HCT116 (cell line): ENCODE results near the gene FBXW4. TPM values are rescaled to one million over a fixed set of nuclear protein-coding genes. Genes with fewer than 3 reads are reported as not detected.

Experiments
- ATAC-seq: fragments of 200-7000 bp; cut with Tn5 transposase; 2 replicates; pipeline ENCODE4 v1.9.1; 2020; ENCODE audit warnings: mild to moderate bottlenecking, moderate library complexity
- BruUV-seq: library from RNA; stranded (reverse); fragments of 400-500 nt; replicated peaks from 2 replicates; lab custom pipeline; 2021; lab: Mats Ljungman, UMichigan
- CTCF ChIA-PET: fragments of 300-600 bp; sonication (Branson Sonifier 250); formaldehyde crosslinking; loops from one replicate; lab custom pipeline; 2021; ENCODE audit warnings: antibody characterized with exemption; lab: Charles Lee
- POLR2A ChIA-PET: fragments of 300-600, 350-600 bp; sonication (Branson Sonifier 250); formaldehyde crosslinking; loops from one replicate; lab custom pipeline; 2021; ENCODE audit warnings: antibody characterized with exemption; lab: Charles Lee
- RAD21 ChIA-PET, 2 experiments: fragments of 300-600 bp; sonication (Branson Sonifier 250); formaldehyde crosslinking; loops; one replicate each; lab custom pipeline; 2023; ENCODE audit warnings: low total read pairs in 2 of 2; ENCODE audit not compliant: uncharacterized antibody in 2 of 2, unreplicated experiment in 2 of 2, low non-redundant PET in 1 of 2; lab: Charles Lee
- DNase-seq: peaks from one replicate; pipeline ENCODE4 v3.0.0-alpha.2; 2010; ENCODE audit warnings: low read depth, low spot score
- H2AFZ ChIP-seq: fragments of 200-600 bp; shearing (Covaris generic), sonication (generic); 2 replicates; pipeline ENCODE4 v1.6.1; 2017; ENCODE audit warnings: low read depth, mixed run types, mixed read lengths, antibody characterized with exemption, low read length; ENCODE audit not compliant: poor library complexity, severe bottlenecking
- H3K27ac ChIP-seq: 2 replicates; pipeline ENCODE4 v1.5.1; 2012; ENCODE audit warnings: low read depth, low read length
- H3K27me3 ChIP-seq: fragments of 200-600 bp; sonication (generic); 2 replicates; pipeline ENCODE4 v1.6.1; 2016; ENCODE audit warnings: mixed run types, low read length, mixed read lengths; ENCODE audit not compliant: insufficient read depth
- H3K36me3 ChIP-seq, 2 experiments: fragments of 200-500 bp in 1 of 2; fragments of 200-600 bp in 1 of 2; sonication (Bioruptor generic) in 1 of 2; sonication (generic) in 1 of 2; 2 replicates each; pipeline versions ENCODE4 v1.5.1 to v1.6.1; 2014 to 2016; ENCODE audit warnings: low read length in 2 of 2, inconsistent platforms in 1 of 2, mixed read lengths in 1 of 2, mixed run types in 1 of 2; ENCODE audit not compliant: insufficient read depth in 2 of 2, control insufficient read depth in 1 of 2
- H3K4me1 ChIP-seq, 2 experiments: fragments of 200-600 bp in 1 of 2; sonication (generic) in 1 of 2; 2 replicates each; pipeline versions ENCODE4 v1.5.1 to v1.6.1; 2012 to 2017; ENCODE audit warnings: low read length in 2 of 2, inconsistent platforms in 1 of 2, mild to moderate bottlenecking in 1 of 2, mixed read lengths in 1 of 2, mixed run types in 1 of 2, moderate library complexity in 1 of 2; ENCODE audit not compliant: insufficient read depth in 2 of 2, control insufficient read depth in 1 of 2
- H3K4me2 ChIP-seq: fragments of 200-600 bp; sonication (generic); 2 replicates; pipeline ENCODE4 v1.6.1; 2017; ENCODE audit warnings: mixed run types, low read length, mixed read lengths
- H3K4me3 ChIP-seq, 2 experiments: fragments of 200-600 bp in 1 of 2; sonication (generic) in 1 of 2; replicated peaks in 1 of 2; 2 replicates each; pipeline ENCODE4 v1.5.1; 2011 to 2016; ENCODE audit warnings: low read length in 2 of 2, control low read depth in 1 of 2, low read depth in 1 of 2, mild to moderate bottlenecking in 1 of 2, mixed read lengths in 1 of 2, mixed run types in 1 of 2
- H3K79me2 ChIP-seq: fragments of 200-600 bp; sonication (generic); 2 replicates; pipeline ENCODE4 v1.6.1; 2017; ENCODE audit warnings: mild to moderate bottlenecking, mixed run types, low read length, moderate library complexity, mixed read lengths; ENCODE audit not compliant: insufficient read depth
- H3K9ac ChIP-seq: fragments of 200-600 bp; sonication (generic); 2 replicates; pipeline ENCODE4 v1.6.1; 2016; ENCODE audit warnings: low read length, mixed read lengths
- H3K9me2 ChIP-seq: fragments of 200-600 bp; sonication (generic), shearing (Covaris generic); 2 replicates; pipeline ENCODE4 v1.6.1; 2017; ENCODE audit warnings: mixed run types, mild to moderate bottlenecking, moderate library complexity; ENCODE audit not compliant: insufficient read depth
- H3K9me3 ChIP-seq, 2 experiments: fragments of 200-500 bp in 1 of 2; fragments of 200-600 bp in 1 of 2; sonication (Bioruptor generic) in 1 of 2; sonication (generic) in 1 of 2; 2 replicates each; pipeline ENCODE4 v1.6.1; 2014 to 2017; ENCODE audit warnings: low read length in 2 of 2, mixed read lengths in 2 of 2, inconsistent platforms in 1 of 2, low read depth in 1 of 2, mild to moderate bottlenecking in 1 of 2, mixed run types in 1 of 2, moderate library complexity in 1 of 2; ENCODE audit not compliant: control insufficient read depth in 1 of 2, insufficient read depth in 1 of 2
- H4K20me1 ChIP-seq: fragments of 200-600 bp; sonication (generic), shearing (Covaris generic); 2 replicates; pipeline ENCODE4 v1.6.1; 2017; ENCODE audit warnings: mixed run types, mild to moderate bottlenecking, moderate library complexity; ENCODE audit not compliant: insufficient read depth
- ATF3 ChIP-seq: IDR thresholded peaks from 2 replicates; pipeline ENCODE4 v1.6.1; 2012
- CBX3 ChIP-seq: IDR thresholded peaks from 2 replicates; pipeline ENCODE4 v1.6.1; 2012; ENCODE audit warnings: low read depth
- CTCF ChIP-seq, 3 experiments: fragments of 200-600 bp in 1 of 3; sonication (generic) in 1 of 3; IDR thresholded peaks in 2 of 3; conservative IDR thresholded peaks in 1 of 3; 2 replicates each; pipeline ENCODE4 v1.5.1; 2012 to 2017; ENCODE audit warnings: low read depth in 2 of 3, low read length in 2 of 3, antibody characterized with exemption in 1 of 3, borderline replicate concordance in 1 of 3, control low read depth in 1 of 3, mild to moderate bottlenecking in 1 of 3, mixed read lengths in 1 of 3, mixed run types in 1 of 3, moderate library complexity in 1 of 3; ENCODE audit not compliant: insufficient read depth in 1 of 3
- EGR1 ChIP-seq: IDR thresholded peaks from 2 replicates; pipeline ENCODE4 v1.6.1; 2012; ENCODE audit warnings: low read depth
- ELF1 ChIP-seq: IDR thresholded peaks from 2 replicates; pipeline ENCODE4 v1.6.1; 2012; ENCODE audit warnings: low read depth, borderline replicate concordance
- EZH2 ChIP-seq: fragments of 200-600 bp; sonication (generic); IDR thresholded peaks from 2 replicates; pipeline ENCODE4 v1.6.1; 2017; ENCODE audit warnings: antibody characterized with exemption, mixed run types
- EZH2phosphoT487 ChIP-seq: fragments of 200-600 bp; IDR thresholded peaks from 2 replicates; pipeline ENCODE4 v1.6.1; 2018; ENCODE audit warnings: antibody characterized with exemption, borderline replicate concordance
- FOSL1 ChIP-seq: IDR thresholded peaks from 2 replicates; pipeline ENCODE4 v1.6.1; 2012; ENCODE audit warnings: low read depth
- JUND ChIP-seq: IDR thresholded peaks from 2 replicates; pipeline ENCODE4 v1.6.1; 2012
- MAX ChIP-seq: IDR thresholded peaks from 2 replicates; pipeline ENCODE4 v1.6.1; 2012
- POLR2A ChIP-seq: IDR thresholded peaks from 2 replicates; pipeline ENCODE4 v1.7.0; 2011; ENCODE audit warnings: borderline replicate concordance; ENCODE audit not compliant: insufficient read depth, insufficient read length; ENCODE audit errors: extremely low read depth
- POLR2AphosphoS5 ChIP-seq: IDR thresholded peaks from 2 replicates; pipeline ENCODE4 v1.6.1; 2011; ENCODE audit warnings: mild to moderate bottlenecking, low read depth, low read length, moderate library complexity
- SIN3A ChIP-seq: IDR thresholded peaks from 2 replicates; pipeline ENCODE4 v1.6.1; 2012; ENCODE audit warnings: low read depth
- SRF ChIP-seq: IDR thresholded peaks from 2 replicates; pipeline ENCODE4 v1.6.1; 2012; ENCODE audit warnings: low read depth
- TCF7L2 ChIP-seq: IDR thresholded peaks from 2 replicates; pipeline ENCODE4 v1.7.0; 2011; ENCODE audit warnings: borderline replicate concordance, inconsistent platforms; ENCODE audit not compliant: insufficient read depth, insufficient read length; ENCODE audit errors: extremely low read depth
- YY1 ChIP-seq: IDR thresholded peaks from 2 replicates; pipeline ENCODE4 v1.6.1; 2011; ENCODE audit warnings: low read length, low read depth, moderate library complexity, mild to moderate bottlenecking; ENCODE audit not compliant: insufficient replicate concordance; ENCODE audit errors: extremely low read depth
- ZFX ChIP-seq: fragments of 450-650 bp; IDR thresholded peaks from 2 replicates; pipeline ENCODE4 v1.6.1; 2017
- ZNF274 ChIP-seq: fragments of 200-500 bp; sonication (Bioruptor generic); IDR thresholded peaks from 2 replicates; pipeline ENCODE4 v1.6.1; 2014; ENCODE audit warnings: mild to moderate bottlenecking, low read depth, low read length, inconsistent platforms
- intact Hi-C: fragments of 100-400 bp; cut with micrococcal nuclease; formaldehyde crosslinking; loops from 2 replicates; pipeline ENCODE4 v1.10.0; 2022
- total RNA-seq: library from RNA; stranded (reverse); gene quantifications from one replicate; pipeline ENCODE4 v1.2.1, GENCODE V29; 2021; ENCODE audit not compliant: unreplicated experiment

The FBXW4 gene
- total RNA-seq, 1 experiment from 2014 or later: 35.3 TPM

GRCh38 chr10:101668566-101668965 is 26.4 kb downstream of the FBXW4 start (continued):
- TF ChIP-seq CTCF (IDR thresholded peaks at IDR 0.05 in 2 of 3, conservative IDR thresholded peaks at IDR 0.05 in 1 of 3; ENCODE audit: borderline replicate concordance in 1 of 3, insufficient read depth in 1 of 3, low read depth in 2 of 3, low read length in 2 of 3) (no peak), SIN3A (no peak)

- Histone ChIP-seq H3K27me3 (no peaks in the 10 kb centered on the region), H3K36me3 (peaks cover 0 to 13% of the 10 kb centered on the region in 2 experiments; a peak in 2 of 4 replicates), H3K9me2 (no peaks in the 10 kb centered on the region)
- DNase-seq: no peak
- no TSS peak for BruUV-seq
- POLR2A ChIA-PET: no interaction called here
- no peak for TF ChIP-seq ELF1
- no peak for TF ChIP-seq EGR1
- TF ChIP-seq ZNF274: no peak
- TF ChIP-seq POLR2A: no peak
- TF ChIP-seq SRF: no peak
- TF ChIP-seq FOSL1: no peak
- TF ChIP-seq MAX: no peak
- no peak for TF ChIP-seq ZFX
- no peak for TF ChIP-seq POLR2AphosphoS5
- no peak for TF ChIP-seq EZH2phosphoT487
- no peak for TF ChIP-seq YY1
- no peak for TF ChIP-seq TCF7L2
- no peak for TF ChIP-seq JUND
- TF ChIP-seq EZH2: no peak
- TF ChIP-seq ATF3: no peak
- TF ChIP-seq CBX3: no peak
- TF ChIP-seq, all 23 proteins: peak for 0
- Histone ChIP-seq H3K9me3 (no peaks in the 10 kb centered on the region), H3K4me2 (no peak overlapping the region), H2AFZ (no peak overlapping the region), H3K79me2 (no peaks in the 10 kb centered on the region), H3K4me1 (no peaks in the 10 kb centered on the region), H3K9ac (no peak overlapping the region), H4K20me1 (no peaks in the 10 kb centered on the region), H3K27ac (no peak overlapping the region), H3K4me3 (no peak overlapping the region)
- ChIA-PET RAD21 (no interaction called here), CTCF (no interaction called here)
- intact Hi-C loops: no loop called here
- ATAC-seq: no peak
Measured at GRCh38 chr10:101666083-101666482, 28.9 kb downstream of the FBXW4 start.
